HCT116 (cell line): ENCODE data around the gene SPATA1. TPM values are rescaled to one million over a fixed set of nuclear protein-coding genes. Genes with fewer than 3 reads are reported as not detected.

ENCODE experiments used
- ATAC-seq: fragments of 200-7000 bp; cut with Tn5 transposase; 2 replicates; pipeline ENCODE4 v1.9.1; 2020; ENCODE audit warnings: mild to moderate bottlenecking, moderate library complexity
- BruUV-seq: library from RNA; stranded (reverse); fragments of 400-500 nt; replicated peaks from 2 replicates; lab custom pipeline; 2021; lab: Mats Ljungman, UMichigan
- CTCF ChIA-PET: fragments of 300-600 bp; sonication (Branson Sonifier 250); formaldehyde crosslinking; loops from one replicate; lab custom pipeline; 2021; ENCODE audit warnings: antibody characterized with exemption; lab: Charles Lee
- POLR2A ChIA-PET: fragments of 300-600, 350-600 bp; sonication (Branson Sonifier 250); formaldehyde crosslinking; loops from one replicate; lab custom pipeline; 2021; ENCODE audit warnings: antibody characterized with exemption; lab: Charles Lee
- RAD21 ChIA-PET, 2 experiments: fragments of 300-600 bp; sonication (Branson Sonifier 250); formaldehyde crosslinking; loops; one replicate each; lab custom pipeline; 2023; ENCODE audit warnings: low total read pairs in 2 of 2; ENCODE audit not compliant: uncharacterized antibody in 2 of 2, unreplicated experiment in 2 of 2, low non-redundant PET in 1 of 2; lab: Charles Lee
- DNase-seq: peaks from one replicate; pipeline ENCODE4 v3.0.0-alpha.2; 2010; ENCODE audit warnings: low read depth, low spot score
- H2AFZ ChIP-seq: fragments of 200-600 bp; shearing (Covaris generic), sonication (generic); 2 replicates; pipeline ENCODE4 v1.6.1; 2017; ENCODE audit warnings: low read depth, mixed run types, mixed read lengths, antibody characterized with exemption, low read length; ENCODE audit not compliant: poor library complexity, severe bottlenecking
- H3K27ac ChIP-seq: 2 replicates; pipeline ENCODE4 v1.5.1; 2012; ENCODE audit warnings: low read depth, low read length
- H3K27me3 ChIP-seq: fragments of 200-600 bp; sonication (generic); 2 replicates; pipeline ENCODE4 v1.6.1; 2016; ENCODE audit warnings: mixed run types, low read length, mixed read lengths; ENCODE audit not compliant: insufficient read depth
- H3K36me3 ChIP-seq, 2 experiments: fragments of 200-500 bp in 1 of 2; fragments of 200-600 bp in 1 of 2; sonication (Bioruptor generic) in 1 of 2; sonication (generic) in 1 of 2; 2 replicates each; pipeline versions ENCODE4 v1.5.1 to v1.6.1; 2014 to 2016; ENCODE audit warnings: low read length in 2 of 2, inconsistent platforms in 1 of 2, mixed read lengths in 1 of 2, mixed run types in 1 of 2; ENCODE audit not compliant: insufficient read depth in 2 of 2, control insufficient read depth in 1 of 2
- H3K4me1 ChIP-seq, 2 experiments: fragments of 200-600 bp in 1 of 2; sonication (generic) in 1 of 2; 2 replicates each; pipeline versions ENCODE4 v1.5.1 to v1.6.1; 2012 to 2017; ENCODE audit warnings: low read length in 2 of 2, inconsistent platforms in 1 of 2, mild to moderate bottlenecking in 1 of 2, mixed read lengths in 1 of 2, mixed run types in 1 of 2, moderate library complexity in 1 of 2; ENCODE audit not compliant: insufficient read depth in 2 of 2, control insufficient read depth in 1 of 2
- H3K4me2 ChIP-seq: fragments of 200-600 bp; sonication (generic); 2 replicates; pipeline ENCODE4 v1.6.1; 2017; ENCODE audit warnings: mixed run types, low read length, mixed read lengths
- H3K4me3 ChIP-seq, 2 experiments: fragments of 200-600 bp in 1 of 2; sonication (generic) in 1 of 2; replicated peaks in 1 of 2; 2 replicates each; pipeline ENCODE4 v1.5.1; 2011 to 2016; ENCODE audit warnings: low read length in 2 of 2, control low read depth in 1 of 2, low read depth in 1 of 2, mild to moderate bottlenecking in 1 of 2, mixed read lengths in 1 of 2, mixed run types in 1 of 2
- H3K79me2 ChIP-seq: fragments of 200-600 bp; sonication (generic); 2 replicates; pipeline ENCODE4 v1.6.1; 2017; ENCODE audit warnings: mild to moderate bottlenecking, mixed run types, low read length, moderate library complexity, mixed read lengths; ENCODE audit not compliant: insufficient read depth
- H3K9ac ChIP-seq: fragments of 200-600 bp; sonication (generic); 2 replicates; pipeline ENCODE4 v1.6.1; 2016; ENCODE audit warnings: low read length, mixed read lengths
- H3K9me2 ChIP-seq: fragments of 200-600 bp; sonication (generic), shearing (Covaris generic); 2 replicates; pipeline ENCODE4 v1.6.1; 2017; ENCODE audit warnings: mixed run types, mild to moderate bottlenecking, moderate library complexity; ENCODE audit not compliant: insufficient read depth
- H3K9me3 ChIP-seq, 2 experiments: fragments of 200-500 bp in 1 of 2; fragments of 200-600 bp in 1 of 2; sonication (Bioruptor generic) in 1 of 2; sonication (generic) in 1 of 2; 2 replicates each; pipeline ENCODE4 v1.6.1; 2014 to 2017; ENCODE audit warnings: low read length in 2 of 2, mixed read lengths in 2 of 2, inconsistent platforms in 1 of 2, low read depth in 1 of 2, mild to moderate bottlenecking in 1 of 2, mixed run types in 1 of 2, moderate library complexity in 1 of 2; ENCODE audit not compliant: control insufficient read depth in 1 of 2, insufficient read depth in 1 of 2
- H4K20me1 ChIP-seq: fragments of 200-600 bp; sonication (generic), shearing (Covaris generic); 2 replicates; pipeline ENCODE4 v1.6.1; 2017; ENCODE audit warnings: mixed run types, mild to moderate bottlenecking, moderate library complexity; ENCODE audit not compliant: insufficient read depth
- CBX3 ChIP-seq: IDR thresholded peaks from 2 replicates; pipeline ENCODE4 v1.6.1; 2012; ENCODE audit warnings: low read depth
- CEBPB ChIP-seq: IDR thresholded peaks from 2 replicates; pipeline ENCODE4 v1.6.1; 2012; ENCODE audit warnings: low read depth
- CTCF ChIP-seq, 3 experiments: fragments of 200-600 bp in 1 of 3; sonication (generic) in 1 of 3; IDR thresholded peaks in 2 of 3; conservative IDR thresholded peaks in 1 of 3; 2 replicates each; pipeline ENCODE4 v1.5.1; 2012 to 2017; ENCODE audit warnings: low read depth in 2 of 3, low read length in 2 of 3, antibody characterized with exemption in 1 of 3, borderline replicate concordance in 1 of 3, control low read depth in 1 of 3, mild to moderate bottlenecking in 1 of 3, mixed read lengths in 1 of 3, mixed run types in 1 of 3, moderate library complexity in 1 of 3; ENCODE audit not compliant: insufficient read depth in 1 of 3
- EGR1 ChIP-seq: IDR thresholded peaks from 2 replicates; pipeline ENCODE4 v1.6.1; 2012; ENCODE audit warnings: low read depth
- POLR2A ChIP-seq: IDR thresholded peaks from 2 replicates; pipeline ENCODE4 v1.7.0; 2011; ENCODE audit warnings: borderline replicate concordance; ENCODE audit not compliant: insufficient read depth, insufficient read length; ENCODE audit errors: extremely low read depth
- REST ChIP-seq: IDR thresholded peaks from 2 replicates; pipeline ENCODE4 v1.6.1; 2012; ENCODE audit warnings: low read depth
- SIN3A ChIP-seq: IDR thresholded peaks from 2 replicates; pipeline ENCODE4 v1.6.1; 2012; ENCODE audit warnings: low read depth
- ZBTB33 ChIP-seq: IDR thresholded peaks from 2 replicates; pipeline ENCODE4 v1.6.1; 2011; ENCODE audit warnings: mild to moderate bottlenecking, low read length, moderate library complexity; ENCODE audit not compliant: insufficient replicate concordance; ENCODE audit errors: extremely low read depth
- ZNF274 ChIP-seq: fragments of 200-500 bp; sonication (Bioruptor generic); IDR thresholded peaks from 2 replicates; pipeline ENCODE4 v1.6.1; 2014; ENCODE audit warnings: mild to moderate bottlenecking, low read depth, low read length, inconsistent platforms
- intact Hi-C: fragments of 100-400 bp; cut with micrococcal nuclease; formaldehyde crosslinking; loops from 2 replicates; pipeline ENCODE4 v1.10.0; 2022
- total RNA-seq: library from RNA; stranded (reverse); gene quantifications from one replicate; pipeline ENCODE4 v1.2.1, GENCODE V29; 2021; ENCODE audit not compliant: unreplicated experiment
- TF ChIP-seq, protein P1 (sequence below): IDR thresholded peaks from 2 replicates; pipeline ENCODE4 v1.6.1; 2012
- TF ChIP-seq, protein P2 (sequence below): IDR thresholded peaks from 2 replicates; pipeline ENCODE4 v1.6.1; 2012

The SPATA1 gene
- total RNA-seq, 1 experiment from 2014 or later: 3.1 TPM

DNA sequence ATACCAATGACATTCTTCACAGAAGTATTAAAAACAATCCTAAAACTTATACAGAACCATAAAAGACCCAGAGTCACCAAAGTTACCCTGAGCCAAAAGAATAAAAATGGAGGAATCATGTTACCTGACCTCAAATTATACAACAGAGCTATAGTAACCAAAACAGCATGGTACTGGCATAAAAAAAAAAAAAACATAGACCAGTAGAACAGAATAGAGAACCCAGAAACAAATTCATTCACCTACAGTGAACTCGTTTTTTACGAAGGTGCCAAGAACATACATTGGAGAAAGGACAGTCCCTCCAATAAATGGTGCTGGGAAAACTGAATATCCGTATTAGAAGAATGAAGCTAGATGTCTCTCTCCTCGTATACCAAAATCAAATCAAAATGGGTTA lies 2.8 kb downstream of the SPATA1 start:
- Histone ChIP-seq H3K79me2 (peaks cover 30% of the 10 kb centered on the region), H3K4me3 (no peak overlapping the region), H3K4me2 (no peak overlapping the region), H3K9me3 (peaks cover 0 to 9% of the 10 kb centered on the region in 2 experiments; a peak in 2 of 4 replicates), H3K4me1 (peaks cover 13 to 19% of the 10 kb centered on the region in 2 experiments), H3K27ac (no peak overlapping the region), H3K36me3 (no peaks in the 10 kb centered on the region; a peak in 1 of 4 replicates), H3K9me2 (no peaks in the 10 kb centered on the region), H3K9ac (no peak overlapping the region), H3K27me3 (no peaks in the 10 kb centered on the region), H2AFZ (no peak overlapping the region), H4K20me1 (0 out of 2 replicates have a peak, but pooled peaks cover 5% of the 10 kb centered on the region)
- no peak for ATAC-seq
- ChIA-PET CTCF (no interaction called here), RAD21 (no interaction called here), POLR2A (no interaction called here)
- no TSS peak for BruUV-seq
- DNase-seq: no peak
- intact Hi-C loops: loop anchor here (5.0 to 10.0 kb wide), 3 partner anchors 96 to 367 kb away; partner anchors contain the start of gene PRKACB
- TF ChIP-seq, protein P1, sequence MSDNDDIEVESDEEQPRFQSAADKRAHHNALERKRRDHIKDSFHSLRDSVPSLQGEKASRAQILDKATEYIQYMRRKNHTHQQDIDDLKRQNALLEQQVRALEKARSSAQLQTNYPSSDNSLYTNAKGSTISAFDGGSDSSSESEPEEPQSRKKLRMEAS: no peak
- no peak for TF ChIP-seq EGR1
- TF ChIP-seq, protein P2, sequence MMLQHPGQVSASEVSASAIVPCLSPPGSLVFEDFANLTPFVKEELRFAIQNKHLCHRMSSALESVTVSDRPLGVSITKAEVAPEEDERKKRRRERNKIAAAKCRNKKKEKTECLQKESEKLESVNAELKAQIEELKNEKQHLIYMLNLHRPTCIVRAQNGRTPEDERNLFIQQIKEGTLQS: no peak
- TF ChIP-seq CBX3: no peak
- no peak for TF ChIP-seq ZNF274
- no peak for TF ChIP-seq ZBTB33
- no peak for TF ChIP-seq CEBPB

DNA sequence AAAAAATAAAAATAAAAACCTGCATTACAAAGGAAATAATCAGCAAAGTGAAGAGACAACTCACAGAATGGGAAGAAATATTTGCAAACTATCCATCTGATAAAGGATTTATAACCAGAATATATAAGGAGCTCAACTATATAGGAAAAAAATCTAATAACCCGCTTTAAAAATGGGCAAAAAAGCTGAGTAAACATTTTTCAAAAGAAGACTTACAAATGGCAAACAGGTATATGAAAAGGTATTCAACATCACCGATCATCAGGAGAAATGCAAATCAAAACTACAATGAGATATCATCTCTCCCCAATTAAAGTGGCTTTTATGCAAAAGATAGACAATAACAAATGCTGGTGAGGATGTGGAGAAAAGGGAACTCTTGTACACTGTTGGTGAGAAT lies 4.0 kb downstream of the SPATA1 start:
- no peak overlapping the region for H3K9ac ChIP-seq
- no peaks in the 10 kb centered on the region for H3K9me2 ChIP-seq
- CTCF ChIA-PET: no interaction called here
- H3K79me2 ChIP-seq: peaks cover 19% of the 10 kb centered on the region
- no peak overlapping the region for H3K4me2 ChIP-seq
- no peak overlapping the region for H2AFZ ChIP-seq
- peaks cover 7 to 9% of the 10 kb centered on the region in 2 experiments for H3K4me1 ChIP-seq
- ATAC-seq (no peak), DNase-seq (no peak)
- intact Hi-C loops: no loop called here
- H3K27ac ChIP-seq: no peak overlapping the region
- TF ChIP-seq, protein P2: no peak
- TF ChIP-seq CEBPB (no peak), CTCF (IDR thresholded peaks at IDR 0.05 in 2 of 3, conservative IDR thresholded peaks at IDR 0.05 in 1 of 3; ENCODE audit: borderline replicate concordance in 1 of 3, insufficient read depth in 1 of 3, low read depth in 2 of 3, low read length in 2 of 3) (no peak), POLR2A (no peak), SIN3A (no peak), REST (no peak)
- no peaks in the 10 kb centered on the region for H4K20me1 ChIP-seq
- RAD21 ChIA-PET: no interaction called here
- no peaks in the 10 kb centered on the region for H3K27me3 ChIP-seq
- no peak overlapping the region for H3K4me3 ChIP-seq
- POLR2A ChIA-PET: no interaction called here
- H3K9me3 ChIP-seq: peaks cover 0 to 9% of the 10 kb centered on the region in 2 experiments; a peak in 2 of 4 replicates
- no peaks in the 10 kb centered on the region for H3K36me3 ChIP-seq
- BruUV-seq: no TSS peak
